Mesodermal cell (in vitro differentiated cells): ENCODE results near the gene TCF4.

Experiments used
- H3K27ac ChIP-seq: 2 replicates; pipeline ENCODE4 v1.7.0; 2013; ENCODE audit warnings: mild to moderate bottlenecking, low read depth, low read length, moderate library complexity; ENCODE audit not compliant: severe bottlenecking
- H3K36me3 ChIP-seq: 2 replicates; pipeline ENCODE4 v1.7.1; 2013; ENCODE audit warnings: mild to moderate bottlenecking, low read length, moderate library complexity; ENCODE audit not compliant: control insufficient read depth, insufficient read depth
- H3K4me1 ChIP-seq: one replicate; pipeline ENCODE4 v1.7.1; 2013; ENCODE audit warnings: mild to moderate bottlenecking, low read length; ENCODE audit not compliant: insufficient read depth, control insufficient read depth, poor library complexity, severe bottlenecking
- H3K4me3 ChIP-seq: 2 replicates; pipeline ENCODE4 v1.7.0; 2013; ENCODE audit warnings: low read length, control low read depth, mild to moderate bottlenecking; ENCODE audit not compliant: insufficient read depth, poor library complexity, severe bottlenecking; ENCODE audit errors: extremely low read depth
- H3K9me3 ChIP-seq: 2 replicates; pipeline ENCODE4 v1.7.1; 2013; ENCODE audit warnings: mild to moderate bottlenecking, low read length, moderate library complexity; ENCODE audit not compliant: control insufficient read depth
- WGBS, 2 experiments: methylation state at CpG; one replicate each; pipeline ENCODE4 v1.1.5; 2013; ENCODE audit warnings: missing lambda C conversion rate in 2 of 2; ENCODE audit not compliant: insufficient coverage in 2 of 2; 5-methylcytosine and 5-hydroxymethylcytosine counted together

The TCF4 gene

GRCh38 chr18:55195863-55196262, 392.1 kb downstream of the TCF4 start:
- no peak overlapping the region for H3K27ac ChIP-seq
- no peaks in the 10 kb centered on the region for H3K9me3 ChIP-seq
- H3K4me1 ChIP-seq = no peaks in the 10 kb centered on the region
- no peak overlapping the region for H3K4me3 ChIP-seq
- no peaks in the 10 kb centered on the region for H3K36me3 ChIP-seq

- H3K4me1 ChIP-seq = peaks cover 5% of the 10 kb centered on the region
- WGBS, 2 experiments = 36 to 100% methylated on average over 1 to 3 of the region's 3 CpGs
- H3K4me3 ChIP-seq = no peak overlapping the region
- peak overlapping the region; percentile 49 for H3K27ac ChIP-seq
- no peaks in the 10 kb centered on the region for H3K9me3 ChIP-seq
- H3K36me3 ChIP-seq = no peaks in the 10 kb centered on the region
Measured at GRCh38 chr18:55189972-55190371, 398.0 kb downstream of the TCF4 start.

- no peak overlapping the region for H3K27ac ChIP-seq
- no peaks in the 10 kb centered on the region for H3K36me3 ChIP-seq
- H3K4me1 ChIP-seq = peaks cover 5% of the 10 kb centered on the region
- H3K4me3 ChIP-seq = no peak overlapping the region
- H3K9me3 ChIP-seq = no peaks in the 10 kb centered on the region
Measured at GRCh38 chr18:55186588-55186987, 401.4 kb downstream of the TCF4 start.

- Histone ChIP-seq H3K27ac (no peak overlapping the region), H3K4me3 (no peak overlapping the region), H3K36me3 (no peaks in the 10 kb centered on the region), H3K4me1 (peaks cover 5% of the 10 kb centered on the region), H3K9me3 (no peaks in the 10 kb centered on the region)
- WGBS, 2 experiments = 100% methylated on average over 1 of the region's 1 CpG
Measured at GRCh38 chr18:55185391-55185790, 402.6 kb downstream of the TCF4 start.

- peaks cover 3% of the 10 kb centered on the region for H3K9me3 ChIP-seq
- H3K4me3 ChIP-seq = no peak overlapping the region
- no peaks in the 10 kb centered on the region for H3K36me3 ChIP-seq
- H3K4me1 ChIP-seq = no peaks in the 10 kb centered on the region
- no peak overlapping the region for H3K27ac ChIP-seq
Measured at GRCh38 chr18:55179835-55180234, 408.2 kb downstream of the TCF4 start.

GRCh38 chr18:55179425-55179824, 408.6 kb downstream of the TCF4 start:
- H3K4me1 ChIP-seq = no peaks in the 10 kb centered on the region
- WGBS, 2 experiments = 86 to 94% methylated on average over 5 of the region's 5 CpGs
- H3K27ac ChIP-seq = no peak overlapping the region
- H3K4me3 ChIP-seq = no peak overlapping the region
- peaks cover 3% of the 10 kb centered on the region for H3K9me3 ChIP-seq
- H3K36me3 ChIP-seq = no peaks in the 10 kb centered on the region

GRCh38 chr18:55173291-55173690, 414.7 kb downstream of the TCF4 start:
- WGBS, 2 experiments = 67% methylated on average over 1 of the region's 2 CpGs; no CpG with 5 or more reads in 1 of the 2 experiments
- Histone ChIP-seq H3K4me1 (no peaks in the 10 kb centered on the region), H3K4me3 (no peak overlapping the region)

More at GRCh38 chr18:55173291-55173690, 414.7 kb downstream of the TCF4 start:
- Histone ChIP-seq H3K27ac (no peak overlapping the region), H3K36me3 (no peaks in the 10 kb centered on the region), H3K9me3 (peaks cover 3% of the 10 kb centered on the region)
